Epidermal melanocyte (primary cell): Measurements from ENCODE around the gene PCYT1A.

Experiments used
- DNase-seq: peaks from one replicate; pipeline ENCODE4 v3.0.0; 2011; ENCODE audit warnings: low spot score; ENCODE audit not compliant: insufficient read length

PCYT1A gene

GRCh38 chr3:196238612-196239560 is 48.6 kb downstream of the PCYT1A start:
- no peak for DNase-seq

- DNase-seq, result peak; percentile 73
Measured at GRCh38 chr3:196237203-196237602, 50.3 kb downstream of the PCYT1A start.

GRCh38 chr3:196236223-196236622 is 51.3 kb downstream of the PCYT1A start:
- DNase-seq, result no peak

DNA sequence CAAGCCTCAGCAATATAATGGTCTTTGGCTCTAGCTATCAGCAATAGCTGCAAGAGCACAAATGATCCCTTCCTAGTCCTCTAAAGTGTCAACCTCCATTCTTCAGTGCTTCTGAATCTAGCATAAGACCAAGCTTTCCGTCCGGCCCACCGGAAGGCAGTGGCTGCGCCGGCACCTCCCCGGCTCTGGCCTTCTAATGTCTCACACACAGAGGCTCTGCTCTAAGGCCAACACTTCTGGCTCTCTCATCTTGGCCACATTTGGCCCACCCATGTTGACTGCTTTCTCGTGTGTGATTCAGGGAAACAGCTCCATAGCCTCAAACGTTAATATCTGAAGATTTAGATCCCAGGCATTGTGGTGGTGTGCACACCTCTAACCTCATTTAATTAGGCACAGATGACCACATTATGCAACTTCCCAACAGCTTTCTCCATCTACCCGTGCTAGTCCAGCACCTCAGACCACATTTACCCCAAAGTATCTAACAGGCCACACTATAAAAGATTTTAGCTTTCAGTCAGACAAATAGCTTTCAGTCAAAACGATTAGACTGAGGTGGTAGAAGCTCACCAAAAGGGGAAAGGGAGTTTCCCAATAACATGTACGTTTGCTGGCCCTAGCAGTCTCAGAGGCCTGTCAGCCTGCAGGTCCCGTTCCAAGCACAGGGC is 51.9 kb downstream of the PCYT1A start:
- no peak for DNase-seq

- no peak for DNase-seq
Measured at GRCh38 chr3:196232882-196233251, 54.7 kb downstream of the PCYT1A start.

DNA sequence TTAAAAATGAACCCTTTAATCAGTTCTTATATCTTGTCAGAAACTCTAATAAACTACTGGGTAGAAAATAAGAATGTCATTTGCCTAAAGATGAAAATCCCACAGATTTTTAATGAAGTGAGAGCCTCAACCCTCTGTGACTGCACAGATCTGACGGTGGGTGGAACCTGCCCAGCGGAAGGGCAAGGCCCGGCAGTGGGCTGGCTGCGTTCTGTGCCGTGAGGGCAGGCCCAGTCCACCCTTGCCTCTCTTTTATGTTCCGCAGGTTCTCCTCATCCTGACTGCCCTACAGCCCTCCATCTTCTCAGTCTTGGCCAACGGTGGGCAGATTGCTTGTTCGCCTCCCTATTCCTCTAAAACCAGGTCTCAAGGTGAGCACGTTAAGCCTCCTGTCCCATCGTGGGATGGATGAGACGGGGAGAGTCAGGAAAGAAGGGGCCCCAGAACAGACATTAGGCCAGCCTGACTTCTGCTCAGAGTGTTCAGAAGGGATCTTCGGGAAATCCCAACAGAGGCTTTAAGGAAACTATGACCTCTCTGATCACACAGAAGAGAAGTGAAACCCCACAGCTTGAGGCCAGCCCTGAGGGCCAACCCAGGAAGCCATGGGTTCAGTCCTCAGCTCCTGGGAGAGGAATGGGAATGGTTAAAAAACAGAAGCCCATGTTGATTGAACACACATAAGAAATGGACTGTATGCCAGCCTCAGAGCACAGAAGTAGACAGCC is 55.2 kb downstream of the PCYT1A start:
- no peak for DNase-seq

DNA sequence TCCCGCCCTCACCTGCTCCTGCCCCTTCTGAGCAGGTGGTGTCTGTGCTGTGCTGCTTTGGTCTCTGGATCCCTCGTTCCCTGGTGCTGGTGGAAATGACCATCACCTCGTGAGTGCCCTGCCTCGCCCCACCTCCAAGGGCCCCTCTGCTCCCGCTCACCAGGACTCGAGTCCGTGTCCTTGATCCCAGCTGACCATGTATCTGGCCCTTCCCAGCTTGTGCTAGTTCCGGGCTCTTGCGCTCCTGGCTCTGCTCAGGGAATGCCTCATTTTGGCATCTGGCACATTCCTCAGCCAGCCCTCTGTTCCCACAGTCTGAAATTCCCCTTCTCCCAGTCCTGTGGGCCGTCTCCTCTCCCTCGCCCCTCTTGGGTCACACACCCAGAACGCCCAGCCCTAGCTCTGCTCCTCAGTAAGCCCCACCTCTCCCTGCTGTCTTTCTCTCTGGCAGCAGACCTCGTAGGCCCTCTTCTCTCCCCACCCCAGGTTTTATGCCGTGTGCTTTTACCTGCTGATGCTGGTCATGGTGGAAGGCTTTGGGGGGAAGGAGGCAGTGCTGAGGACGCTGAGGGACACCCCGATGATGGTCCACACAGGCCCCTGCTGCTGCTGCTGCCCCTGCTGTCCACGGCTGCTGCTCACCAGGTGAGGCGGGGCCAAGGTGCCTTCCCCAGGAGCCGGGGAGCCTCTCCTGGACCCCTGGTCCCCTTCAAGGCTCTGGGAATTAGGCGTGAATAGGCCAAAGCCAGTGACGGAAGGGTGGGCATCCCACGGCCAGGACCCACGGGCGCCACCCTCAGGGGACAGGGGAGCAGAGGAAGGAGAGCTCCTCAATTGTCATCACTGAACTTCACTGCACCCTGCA is 59.7 kb downstream of the PCYT1A start:
- DNase-seq, result no peak

DNA sequence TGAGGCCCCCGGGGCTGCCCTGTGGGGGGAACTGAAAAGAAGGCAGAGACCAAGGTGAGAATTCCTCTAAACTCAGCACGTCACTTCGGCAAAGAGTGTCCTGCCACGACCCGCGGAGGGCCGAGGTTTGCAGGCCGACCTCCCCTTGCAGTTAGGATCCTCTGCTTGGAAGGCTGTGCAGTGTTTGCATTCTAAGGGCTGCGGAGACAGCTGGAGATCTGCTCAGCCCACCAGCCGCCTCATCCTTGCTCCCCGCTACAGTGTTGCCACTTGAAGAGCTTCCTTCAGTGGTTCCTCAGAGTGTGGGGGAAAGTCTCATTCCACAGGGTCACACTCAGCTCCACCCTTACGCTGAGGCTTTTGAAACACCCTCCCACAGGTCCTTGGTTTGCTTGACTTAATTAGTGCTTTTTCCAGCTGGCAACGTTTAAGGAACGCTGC is 60.4 kb downstream of the PCYT1A start:
- no peak for DNase-seq

GRCh38 chr3:196225763-196226364 is 61.7 kb downstream of the PCYT1A start:
- DNase-seq, result no peak

DNA sequence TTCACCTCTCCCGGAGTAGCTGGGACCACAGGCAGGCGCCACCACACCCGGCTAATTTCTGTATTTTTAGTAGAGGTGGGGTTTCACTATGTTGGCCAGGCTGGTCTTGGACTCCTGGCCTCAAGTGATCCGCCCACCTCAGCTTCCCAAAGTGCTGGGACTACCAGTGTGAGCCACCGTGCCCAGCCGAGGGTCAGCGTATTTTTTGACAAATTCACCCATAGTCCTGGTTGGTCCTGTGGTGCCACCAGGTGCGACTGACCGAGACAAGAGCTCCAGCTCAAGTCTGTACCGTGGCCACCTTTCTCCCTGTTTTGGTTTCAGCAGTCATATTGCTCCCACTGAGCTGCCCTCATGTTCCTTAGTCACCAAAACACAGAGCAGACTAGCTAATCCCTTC is 62.4 kb downstream of the PCYT1A start:
- no peak for DNase-seq

GRCh38 chr3:196222876-196223595 is 64.5 kb downstream of the PCYT1A start:
- DNase-seq, result no peak

DNA sequence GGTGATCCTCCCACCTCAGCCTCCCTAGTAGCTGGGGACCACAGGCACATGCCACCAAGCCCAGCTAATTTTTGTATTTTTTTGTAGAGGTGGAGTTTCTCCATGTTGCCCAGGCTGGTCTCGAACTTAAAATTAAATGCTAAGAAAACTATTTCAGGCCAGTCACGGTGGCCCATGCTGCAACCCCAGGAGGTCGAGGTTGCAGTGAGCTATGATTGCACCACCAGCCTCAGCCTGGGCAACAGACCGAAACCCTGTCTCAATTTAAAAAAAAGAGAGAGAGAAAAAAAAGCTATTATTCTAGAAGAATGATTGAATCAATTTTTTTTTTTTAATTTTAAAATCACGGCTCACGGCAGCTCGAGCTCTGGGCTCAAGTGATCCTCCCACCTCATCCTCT is 66.5 kb downstream of the PCYT1A start:
- no peak for DNase-seq

DNA sequence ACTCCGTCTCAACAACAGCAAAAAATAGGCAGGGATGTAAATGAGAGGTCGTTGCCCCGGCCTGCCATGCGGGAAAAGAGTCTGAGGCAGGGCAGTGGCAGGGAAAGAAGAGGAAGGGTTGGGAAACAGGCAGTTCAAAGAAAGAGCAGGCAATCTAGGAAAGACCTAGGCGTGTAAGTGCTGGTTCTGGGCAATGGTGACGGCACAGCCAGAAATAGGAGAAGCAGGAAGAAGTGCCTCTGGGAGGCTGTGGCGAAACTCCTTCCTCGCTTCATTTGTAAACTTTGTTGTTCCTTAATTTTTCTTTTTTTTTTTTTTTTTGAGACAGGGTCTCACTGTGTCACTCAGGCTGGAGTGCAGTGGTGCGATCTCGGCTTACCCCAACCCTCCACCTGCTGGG is 66.9 kb downstream of the PCYT1A start:
- DNase-seq, result no peak

- DNase-seq, result no peak
Measured at GRCh38 chr3:196219970-196220311, 67.6 kb downstream of the PCYT1A start.

GRCh38 chr3:196219194-196219969 is 68.1 kb downstream of the PCYT1A start:
- peak; percentile 49 for DNase-seq

DNA sequence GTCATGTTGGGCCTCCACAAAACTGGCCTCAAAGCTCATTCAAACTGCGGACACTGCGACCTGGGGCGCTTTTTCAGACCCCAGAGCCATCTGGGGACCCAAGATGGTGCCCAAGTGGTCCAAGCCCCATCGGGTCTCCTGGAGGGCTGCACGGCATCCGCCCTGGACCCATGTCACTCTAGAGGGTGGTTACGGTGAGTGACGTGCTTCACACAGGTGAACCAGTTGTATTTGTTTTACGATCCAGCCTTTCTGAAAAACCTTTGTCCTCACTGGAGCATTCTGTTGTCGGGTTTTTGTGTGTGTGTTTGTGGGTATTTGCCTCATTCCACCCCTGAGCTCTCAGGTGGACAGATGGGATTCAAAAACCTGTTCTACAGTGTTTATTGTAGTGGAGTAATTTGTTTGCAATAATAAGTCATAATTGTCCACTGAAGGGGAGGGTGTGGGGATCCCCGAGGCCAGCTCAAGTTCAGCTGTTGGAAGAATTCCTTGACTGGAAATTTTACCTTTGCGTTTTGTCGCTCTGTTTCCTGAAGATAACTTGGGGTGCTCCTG is 69.3 kb downstream of the PCYT1A start:
- DNase-seq, result no peak

- DNase-seq, result no peak
Measured at GRCh38 chr3:196217307-196218154, 70.0 kb downstream of the PCYT1A start.

DNA sequence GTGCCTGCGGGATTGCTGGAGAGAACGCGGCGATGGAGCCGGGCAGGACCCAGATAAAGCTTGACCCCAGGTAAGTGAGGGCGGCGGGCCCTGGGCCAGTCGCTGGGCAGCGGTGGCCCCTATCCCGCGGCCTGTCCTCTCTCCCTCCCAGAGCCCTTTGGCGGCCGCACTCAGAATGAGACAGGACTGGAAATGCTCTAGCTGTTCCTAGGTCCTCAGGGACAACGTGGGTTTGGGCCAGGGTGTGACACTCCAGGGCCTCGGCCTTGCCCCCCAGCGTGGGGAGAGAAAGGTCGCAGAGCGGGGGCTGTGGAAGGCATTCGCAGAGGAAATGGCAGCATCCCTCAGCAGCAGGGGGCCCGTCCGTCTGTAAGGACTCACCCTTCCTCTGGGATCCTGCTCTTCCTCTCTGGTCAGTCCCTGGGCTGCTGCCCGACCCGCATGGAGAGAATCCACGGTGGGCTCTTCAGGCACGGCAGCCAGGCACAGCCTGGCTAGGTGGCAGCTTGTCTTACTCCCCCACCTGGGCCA is 70.8 kb downstream of the PCYT1A start:
- no peak for DNase-seq
